ENCODE results near the gene CASP3.
"Not testable (repeated sequence)": the region's sequence is repeated elsewhere in the genome, so short reads cannot be mapped to it uniquely, and the experiment has no call there.

The CASP3 gene

DNA sequence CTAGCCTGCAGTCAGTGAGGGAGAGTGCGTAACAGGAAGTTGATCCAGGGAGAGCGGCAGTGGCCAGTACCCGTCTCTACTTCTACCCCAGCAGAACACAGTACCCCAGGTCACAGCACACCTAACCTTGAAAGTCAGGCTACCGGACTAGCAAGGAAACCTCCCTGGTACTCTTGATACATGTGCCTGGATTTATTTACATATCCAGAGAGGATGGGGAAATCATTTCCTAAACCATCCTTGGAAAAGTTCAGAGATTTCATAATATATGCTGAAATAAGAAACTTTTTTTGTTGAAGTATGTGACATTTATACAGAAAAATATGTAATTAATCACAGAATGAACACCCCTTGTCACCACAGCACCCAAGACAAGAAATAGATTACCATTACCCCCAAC is 24.8 kb upstream of the CASP3 start:
- DNase-seq (ENCODE audit: low spot score) = no peak
- Mint-ChIP-seq H3K4me3 (no peak overlapping the region), H3K27ac (no peak overlapping the region), H3K36me3 (ENCODE audit: low read depth) (peaks cover 32% of the 10 kb centered on the region), H3K9me3 (no peaks in the 10 kb centered on the region), H3K4me1 (ENCODE audit: low read depth) (peaks cover 15% of the 10 kb centered on the region), H3K27me3 (ENCODE audit: low read depth) (no peaks in the 10 kb centered on the region)

GRCh38 chr4:184672741-184673140 is 23.5 kb upstream of the CASP3 start:
- no peak for DNase-seq (ENCODE audit: low spot score)
- no peak overlapping the region for H3K27ac Mint-ChIP-seq
- H3K4me1 Mint-ChIP-seq (ENCODE audit: low read depth) = peaks cover 27% of the 10 kb centered on the region
- no peak overlapping the region for H3K4me3 Mint-ChIP-seq
- peaks cover 8% of the 10 kb centered on the region for H3K9me3 Mint-ChIP-seq
- peaks cover 44% of the 10 kb centered on the region for H3K36me3 Mint-ChIP-seq (ENCODE audit: low read depth)
- H3K27me3 Mint-ChIP-seq (ENCODE audit: low read depth) = no peaks in the 10 kb centered on the region

GRCh38 chr4:184671101-184671500 is 21.9 kb upstream of the CASP3 start:
- peaks cover 8% of the 10 kb centered on the region for H3K9me3 Mint-ChIP-seq
- no peak overlapping the region for H3K27ac Mint-ChIP-seq
- H3K4me1 Mint-ChIP-seq (ENCODE audit: low read depth) = peaks cover 35% of the 10 kb centered on the region
- no peaks in the 10 kb centered on the region for H3K27me3 Mint-ChIP-seq (ENCODE audit: low read depth)
- DNase-seq (ENCODE audit: low spot score) = no peak
- peaks cover 57% of the 10 kb centered on the region for H3K36me3 Mint-ChIP-seq (ENCODE audit: low read depth)
- H3K4me3 Mint-ChIP-seq = no peak overlapping the region

GRCh38 chr4:184669251-184669650 is 20.0 kb upstream of the CASP3 start:
- Mint-ChIP-seq H3K4me3 (peak overlapping the region; percentile 64), H3K27ac (peak overlapping the region; percentile 79), H3K36me3 (ENCODE audit: low read depth) (peaks cover 58% of the 10 kb centered on the region)

GRCh38 chr4:184668511-184669114 is 19.4 kb upstream of the CASP3 start:
- Mint-ChIP-seq H3K36me3 (ENCODE audit: low read depth) (peaks cover 54% of the 10 kb centered on the region), H3K9me3 (peaks cover 8% of the 10 kb centered on the region), H3K27me3 (ENCODE audit: low read depth) (no peaks in the 10 kb centered on the region), H3K4me1 (ENCODE audit: low read depth) (peaks cover 38% of the 10 kb centered on the region), H3K27ac (peak overlapping the region; percentile 96), H3K4me3 (peak overlapping the region; percentile 69)
- DNase-seq (ENCODE audit: low spot score) = no peak

More at GRCh38 chr4:184669251-184669650, 20.0 kb upstream of the CASP3 start:
- H3K27me3 Mint-ChIP-seq (ENCODE audit: low read depth) = no peaks in the 10 kb centered on the region
- H3K4me1 Mint-ChIP-seq (ENCODE audit: low read depth) = peaks cover 38% of the 10 kb centered on the region
- H3K9me3 Mint-ChIP-seq = peaks cover 8% of the 10 kb centered on the region
- DNase-seq (ENCODE audit: low spot score) = no peak

- Mint-ChIP-seq H3K4me1 (ENCODE audit: low read depth) (peaks cover 38% of the 10 kb centered on the region), H3K4me3 (peak overlapping the region; percentile 69), H3K9me3 (peaks cover 8% of the 10 kb centered on the region), H3K36me3 (ENCODE audit: low read depth) (peaks cover 54% of the 10 kb centered on the region), H3K27me3 (ENCODE audit: low read depth) (no peaks in the 10 kb centered on the region), H3K27ac (peak overlapping the region; percentile 96)
- no peak for DNase-seq (ENCODE audit: low spot score)
Measured at GRCh38 chr4:184668096-184668495, 18.8 kb upstream of the CASP3 start.

DNA sequence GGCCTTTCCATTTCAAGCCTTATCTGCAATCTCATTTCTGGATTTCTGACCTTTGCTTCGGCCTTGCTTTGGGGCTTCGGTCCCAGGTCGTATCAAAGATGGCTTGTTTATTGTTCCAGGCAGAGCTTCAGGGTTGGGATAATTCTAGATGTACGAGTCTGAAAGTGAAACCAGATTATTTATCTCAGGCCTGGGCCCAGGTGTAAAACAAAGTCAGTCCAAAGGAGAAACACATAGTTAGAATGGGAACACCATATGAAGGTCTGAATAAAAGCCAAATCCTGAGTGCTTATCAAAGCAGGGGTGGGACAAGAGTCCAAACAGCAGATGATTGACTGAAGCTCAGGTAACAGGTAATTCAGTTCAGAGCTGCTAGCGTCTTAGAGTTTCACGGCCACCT is 17.4 kb upstream of the CASP3 start:
- Mint-ChIP-seq H3K27ac (peak overlapping the region; percentile 60), H3K4me3 (no peak overlapping the region), H3K36me3 (ENCODE audit: low read depth) (peaks cover 48% of the 10 kb centered on the region)

GRCh38 chr4:184664445-184665210 is 15.4 kb upstream of the CASP3 start:
- no peaks in the 10 kb centered on the region for H3K27me3 Mint-ChIP-seq (ENCODE audit: low read depth)
- no peak for DNase-seq (ENCODE audit: low spot score)
- H3K36me3 Mint-ChIP-seq (ENCODE audit: low read depth) = peaks cover 43% of the 10 kb centered on the region

More for the DNA sequence above, 17.4 kb upstream of the CASP3 start:
- no peaks in the 10 kb centered on the region for H3K27me3 Mint-ChIP-seq (ENCODE audit: low read depth)
- H3K9me3 Mint-ChIP-seq = peaks cover 8% of the 10 kb centered on the region
- no peak for DNase-seq (ENCODE audit: low spot score)
- H3K4me1 Mint-ChIP-seq (ENCODE audit: low read depth) = peaks cover 38% of the 10 kb centered on the region

GRCh38 chr4:184662236-184662635 is 13.0 kb upstream of the CASP3 start:
- DNase-seq (ENCODE audit: low spot score) = no peak
- peaks cover 11% of the 10 kb centered on the region for H3K4me1 Mint-ChIP-seq (ENCODE audit: low read depth)

More at GRCh38 chr4:184664445-184665210, 15.4 kb upstream of the CASP3 start:
- Mint-ChIP-seq H3K9me3 (peaks cover 8% of the 10 kb centered on the region), H3K4me3 (no peak overlapping the region), H3K27ac (peak overlapping the region; percentile 32), H3K4me1 (ENCODE audit: low read depth) (peaks cover 31% of the 10 kb centered on the region)

DNA sequence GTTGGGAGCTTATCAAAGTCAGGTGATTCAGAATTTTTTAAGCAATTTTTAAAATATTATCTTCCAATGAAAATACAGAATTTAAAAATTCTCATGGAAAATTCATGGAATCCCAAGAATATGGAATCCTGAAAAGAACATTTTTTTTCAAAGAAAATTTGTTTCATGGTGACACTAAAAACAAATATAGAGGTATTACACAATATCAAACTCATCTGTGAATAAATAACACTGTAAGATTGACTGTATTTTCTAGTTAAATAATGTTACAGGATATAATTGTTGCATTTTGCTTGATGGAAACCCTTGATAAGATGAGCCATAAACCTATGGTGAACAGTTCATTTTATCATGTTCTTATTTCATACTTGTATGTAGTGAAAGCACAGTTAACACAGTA is 11.7 kb upstream of the CASP3 start:
- H3K27ac Mint-ChIP-seq = no peak overlapping the region
- no peaks in the 10 kb centered on the region for H3K9me3 Mint-ChIP-seq
- H3K4me1 Mint-ChIP-seq (ENCODE audit: low read depth) = peaks cover 5% of the 10 kb centered on the region
- no peak overlapping the region for H3K4me3 Mint-ChIP-seq
- H3K27me3 Mint-ChIP-seq (ENCODE audit: low read depth) = no peaks in the 10 kb centered on the region
- no peak for DNase-seq (ENCODE audit: low spot score)
- H3K36me3 Mint-ChIP-seq (ENCODE audit: low read depth) = peaks cover 28% of the 10 kb centered on the region

More at GRCh38 chr4:184662236-184662635, 13.0 kb upstream of the CASP3 start:
- H3K4me3 Mint-ChIP-seq = no peak overlapping the region
- peaks cover 35% of the 10 kb centered on the region for H3K36me3 Mint-ChIP-seq (ENCODE audit: low read depth)
- H3K9me3 Mint-ChIP-seq = no peaks in the 10 kb centered on the region
- H3K27me3 Mint-ChIP-seq (ENCODE audit: low read depth) = no peaks in the 10 kb centered on the region
- H3K27ac Mint-ChIP-seq = no peak overlapping the region

- not testable (repeated sequence) for H3K27ac Mint-ChIP-seq; H3K4me1 Mint-ChIP-seq (ENCODE audit: low read depth); H3K4me3 Mint-ChIP-seq; H3K9me3 Mint-ChIP-seq; DNase-seq (ENCODE audit: low spot score); H3K27me3 Mint-ChIP-seq (ENCODE audit: low read depth)
- H3K36me3 Mint-ChIP-seq (ENCODE audit: low read depth) = peaks cover 30% of the 10 kb centered on the region
Measured at GRCh38 chr4:184657820-184658219, 8.6 kb upstream of the CASP3 start.

DNA sequence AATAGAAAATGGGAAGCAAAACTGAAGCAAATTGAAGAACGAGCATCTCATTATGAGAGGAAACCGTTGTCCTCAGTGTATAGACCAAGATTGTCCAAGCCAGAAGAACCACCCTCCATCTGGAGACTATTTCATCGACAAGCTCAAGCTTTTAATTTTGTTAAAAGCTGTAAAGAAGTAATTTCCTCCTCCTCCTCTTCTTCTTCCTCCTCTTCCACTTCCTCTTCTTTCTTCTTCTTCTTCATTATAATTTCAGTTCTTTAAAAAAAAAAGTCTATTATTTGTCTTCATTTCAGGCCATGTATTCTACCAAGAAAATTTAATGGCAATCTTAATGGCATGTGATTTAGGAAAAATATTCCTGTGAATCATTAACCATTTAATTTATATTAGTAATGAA is 7.9 kb upstream of the CASP3 start:
- Mint-ChIP-seq H3K4me3 (no peak overlapping the region), H3K9me3 (no peaks in the 10 kb centered on the region), H3K27ac (no peak overlapping the region), H3K27me3 (ENCODE audit: low read depth) (no peaks in the 10 kb centered on the region), H3K4me1 (ENCODE audit: low read depth) (peaks cover 7% of the 10 kb centered on the region), H3K36me3 (ENCODE audit: low read depth) (peaks cover 32% of the 10 kb centered on the region)
- no peak for DNase-seq (ENCODE audit: low spot score)

DNA sequence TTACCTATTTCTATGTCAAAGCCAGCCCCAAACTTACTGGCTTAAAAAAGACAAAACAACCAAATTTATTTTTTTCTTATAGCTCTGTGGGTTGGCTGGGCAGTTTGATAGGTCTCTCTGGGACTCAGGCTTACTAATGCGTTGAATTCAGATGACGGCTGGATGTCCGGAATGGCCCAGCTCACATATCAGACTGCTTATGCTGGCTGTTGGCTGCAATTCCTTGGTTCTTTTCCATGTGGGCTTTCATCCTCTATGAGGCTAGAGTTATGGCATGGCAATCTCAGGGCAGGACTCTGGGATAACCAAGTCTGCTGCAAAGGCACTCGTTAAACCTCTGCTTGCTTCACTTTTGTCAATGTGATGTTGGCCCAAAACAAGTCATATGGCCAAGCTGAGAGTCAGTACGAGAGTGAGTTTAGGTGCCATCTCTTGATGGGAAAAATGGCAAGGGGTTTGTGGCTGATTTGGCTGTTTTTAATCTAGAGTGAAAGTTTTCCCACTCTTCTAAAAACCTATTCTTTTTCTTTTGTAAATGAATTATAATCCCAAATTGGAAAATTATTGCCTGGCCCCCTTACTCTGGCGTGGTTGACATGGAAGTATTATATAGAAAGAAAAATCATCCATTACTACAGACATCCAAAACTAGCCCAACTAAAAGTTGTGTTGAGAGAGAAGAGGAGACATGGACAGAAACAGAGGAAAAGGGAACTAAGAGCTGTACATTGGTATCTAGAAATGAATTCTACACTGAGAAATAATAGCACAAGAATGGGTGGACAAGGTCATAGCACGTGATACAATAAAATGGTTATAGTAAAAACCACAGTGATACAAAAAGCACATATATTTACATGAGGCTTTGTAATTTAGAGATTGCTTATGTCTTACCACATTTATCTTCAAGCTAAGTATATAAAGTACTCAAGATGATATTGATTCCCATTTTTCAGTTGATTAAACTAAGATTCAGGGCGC is 6.9 kb upstream of the CASP3 start:
- Mint-ChIP-seq H3K4me3 (no peak overlapping the region), H3K36me3 (ENCODE audit: low read depth) (peaks cover 31% of the 10 kb centered on the region), H3K27ac (no peak overlapping the region), H3K4me1 (ENCODE audit: low read depth) (peaks cover 13% of the 10 kb centered on the region), H3K9me3 (no peaks in the 10 kb centered on the region), H3K27me3 (ENCODE audit: low read depth) (no peaks in the 10 kb centered on the region)
- no peak for DNase-seq (ENCODE audit: low spot score)

- H3K9me3 Mint-ChIP-seq = no peaks in the 10 kb centered on the region
- no peak overlapping the region for H3K4me3 Mint-ChIP-seq
- peaks cover 19% of the 10 kb centered on the region for H3K4me1 Mint-ChIP-seq (ENCODE audit: low read depth)
- no peaks in the 10 kb centered on the region for H3K27me3 Mint-ChIP-seq (ENCODE audit: low read depth)
- DNase-seq (ENCODE audit: low spot score) = no peak
- peaks cover 26% of the 10 kb centered on the region for H3K36me3 Mint-ChIP-seq (ENCODE audit: low read depth)
- no peak overlapping the region for H3K27ac Mint-ChIP-seq
Measured at GRCh38 chr4:184653650-184654049, 4.4 kb upstream of the CASP3 start.

Data from T-helper 2 cell treated with Interferon-gamma antibody and Interleukin-4, amounts not matched to agents 5 μg/mL and 100 μg/mL, for 36 hours (primary cell).